WERI-Rb-1 (cell line): ENCODE data around the gene PIKFYVE.

Experiments
- DNase-seq: peaks from one replicate; pipeline ENCODE4 v3.0.0-alpha.2; 2020
- H3K27ac ChIP-seq: fragments of 250-450 bp; sonication (Bioruptor Pico); 2 replicates; pipeline ENCODE4 v1.5.1; 2020; ENCODE audit warnings: mild to moderate bottlenecking, moderate library complexity
- H3K27me3 ChIP-seq: fragments of 250-450 bp; sonication (Bioruptor Pico); 2 replicates; pipeline ENCODE4 v1.5.1; 2021; ENCODE audit warnings: mild to moderate bottlenecking, low read depth, moderate library complexity; ENCODE audit not compliant: insufficient read depth, severe bottlenecking
- H3K36me3 ChIP-seq: fragments of 250-450 bp; sonication (Bioruptor Pico); 2 replicates; pipeline ENCODE4 v1.5.1; 2020; ENCODE audit warnings: mild to moderate bottlenecking, moderate library complexity
- H3K4me3 ChIP-seq: 2 replicates; pipeline ENCODE4 v1.5.1; 2011; ENCODE audit warnings: low read depth, mild to moderate bottlenecking, control low read depth, low read length
- H3K9me3 ChIP-seq: fragments of 250-450 bp; sonication (Bioruptor Pico); 2 replicates; pipeline ENCODE4 v1.5.1; 2021; ENCODE audit warnings: mild to moderate bottlenecking, moderate library complexity; ENCODE audit not compliant: severe bottlenecking
- CTCF ChIP-seq: IDR thresholded peaks from 2 replicates; pipeline ENCODE4 v1.5.1; 2011; ENCODE audit warnings: low read depth, mild to moderate bottlenecking, control low read depth, inconsistent platforms, low read length

PIKFYVE gene

GRCh38 chr2:208300847-208301618 lies 35.0 kb downstream of the PIKFYVE start:
- Histone ChIP-seq H3K27ac (peak overlapping the region; percentile 31), H3K27me3 (no peaks in the 10 kb centered on the region), H3K9me3 (no peaks in the 10 kb centered on the region), H3K4me3 (no peak overlapping the region), H3K36me3 (peaks cover 48% of the 10 kb centered on the region)
- DNase-seq = no peak
- TF ChIP-seq CTCF = no peak

- DNase-seq = no peak
- peaks cover 36% of the 10 kb centered on the region for H3K36me3 ChIP-seq
- no peak for TF ChIP-seq CTCF
These were observed 38.1 kb downstream of the PIKFYVE start for GRCh38 chr2:208304157-208304556.

GRCh38 chr2:208304695-208305094 lies 38.6 kb downstream of the PIKFYVE start:
- no peaks in the 10 kb centered on the region for H3K9me3 ChIP-seq
- no peak for TF ChIP-seq CTCF
- H3K36me3 ChIP-seq = peaks cover 31% of the 10 kb centered on the region
- no peak overlapping the region for H3K4me3 ChIP-seq
- no peak overlapping the region for H3K27ac ChIP-seq
- no peaks in the 10 kb centered on the region for H3K27me3 ChIP-seq
- no peak for DNase-seq

More at GRCh38 chr2:208304157-208304556, 38.1 kb downstream of the PIKFYVE start:
- Histone ChIP-seq H3K4me3 (no peak overlapping the region), H3K27ac (no peak overlapping the region), H3K9me3 (no peaks in the 10 kb centered on the region), H3K27me3 (no peaks in the 10 kb centered on the region)

GRCh38 chr2:208306291-208306690 lies 40.2 kb downstream of the PIKFYVE start:
- Histone ChIP-seq H3K27ac (no peak overlapping the region), H3K27me3 (no peaks in the 10 kb centered on the region), H3K9me3 (no peaks in the 10 kb centered on the region), H3K4me3 (no peak overlapping the region), H3K36me3 (peaks cover 33% of the 10 kb centered on the region)
- no peak for TF ChIP-seq CTCF
- DNase-seq = no peak

- DNase-seq = no peak
- no peaks in the 10 kb centered on the region for H3K27me3 ChIP-seq
- H3K36me3 ChIP-seq = peaks cover 9% of the 10 kb centered on the region
- H3K9me3 ChIP-seq = no peaks in the 10 kb centered on the region
- no peak for TF ChIP-seq CTCF
- no peak overlapping the region for H3K4me3 ChIP-seq
- H3K27ac ChIP-seq = no peak overlapping the region
These were observed 45.3 kb downstream of the PIKFYVE start for GRCh38 chr2:208311321-208311720.

- peaks cover 9% of the 10 kb centered on the region for H3K36me3 ChIP-seq
- no peak for DNase-seq
- no peaks in the 10 kb centered on the region for H3K27me3 ChIP-seq
- no peaks in the 10 kb centered on the region for H3K9me3 ChIP-seq
- H3K27ac ChIP-seq = no peak overlapping the region
- no peak overlapping the region for H3K4me3 ChIP-seq
- no peak for TF ChIP-seq CTCF
These were observed 45.9 kb downstream of the PIKFYVE start for GRCh38 chr2:208311954-208312353.
